ENCODE measurements around the gene TADA2B. TPM values are rescaled to one million over a fixed set of nuclear protein-coding genes. Genes with fewer than 3 reads are reported as not detected.

The TADA2B gene
- total and polyA plus RNA-seq, 4 donors, result 10.7 to 22.9 (median 17.6) TPM

GRCh38 chr4:7006411-7006810, 36.8 kb upstream of the TADA2B start:
- H3K27ac ChIP-seq (ENCODE audit: low read depth in 1 of 2, low read length in 1 of 2), result no peak overlapping the region
- WGBS, 2 donors, result 87 to 89% methylated on average over 3 of the region's 3 CpGs
- H3K9ac ChIP-seq (ENCODE audit: insufficient read depth in 1 of 2, low read length in 2 of 2), result no peak overlapping the region
- no peak for ATAC-seq (ENCODE audit: insufficient read depth, low FRiP score)
- TF ChIP-seq CTCF (IDR thresholded peaks at IDR 0.05; ENCODE audit: control extremely low read depth, extremely low read depth), result no peak
- H3K9me3 ChIP-seq (ENCODE audit: control insufficient read depth in 4 of 4, insufficient read depth in 3 of 4, low read length in 3 of 4), result no peaks in the 10 kb centered on the region
- H3K27me3 ChIP-seq (ENCODE audit: control insufficient read depth in 3 of 3, insufficient read depth in 3 of 3, low read length in 2 of 3), result no peaks in the 10 kb centered on the region
- H3K4me3 ChIP-seq, result no peak overlapping the region
- peaks cover 4 to 44% (median 29%) of the 10 kb centered on the region in 4 donors for H3K36me3 ChIP-seq (ENCODE audit: control insufficient read depth in 4 of 4, insufficient read depth in 4 of 4, low read length in 4 of 4)
- no peak for DNase-seq
- H3K4me1 ChIP-seq (ENCODE audit: control insufficient read depth in 5 of 5, insufficient read depth in 5 of 5, low read length in 5 of 5), result no peaks in the 10 kb centered on the region

- H3K36me3 ChIP-seq (ENCODE audit: control insufficient read depth in 4 of 4, insufficient read depth in 4 of 4, low read length in 4 of 4), result peaks cover 4 to 37% (median 22%) of the 10 kb centered on the region in 4 donors
- TF ChIP-seq CTCF (IDR thresholded peaks at IDR 0.05; ENCODE audit: control extremely low read depth, extremely low read depth), result no peak
- H3K4me3 ChIP-seq, result no peak overlapping the region
- DNase-seq, result no peak
- H3K9me3 ChIP-seq (ENCODE audit: control insufficient read depth in 4 of 4, insufficient read depth in 3 of 4, low read length in 3 of 4), result no peaks in the 10 kb centered on the region
- no peaks in the 10 kb centered on the region for H3K27me3 ChIP-seq (ENCODE audit: control insufficient read depth in 3 of 3, insufficient read depth in 3 of 3, low read length in 2 of 3)
- no peak overlapping the region for H3K27ac ChIP-seq (ENCODE audit: low read depth in 1 of 2, low read length in 1 of 2)
- 91 to 92% methylated on average over 12 of the region's 12 CpGs for WGBS, 2 donors
- no peak for ATAC-seq (ENCODE audit: insufficient read depth, low FRiP score)
- no peak overlapping the region for H3K9ac ChIP-seq (ENCODE audit: insufficient read depth in 1 of 2, low read length in 2 of 2)
- no peaks in the 10 kb centered on the region for H3K4me1 ChIP-seq (ENCODE audit: control insufficient read depth in 5 of 5, insufficient read depth in 5 of 5, low read length in 5 of 5)
These were observed 35.8 kb upstream of the TADA2B start for GRCh38 chr4:7007142-7007907.

DNA sequence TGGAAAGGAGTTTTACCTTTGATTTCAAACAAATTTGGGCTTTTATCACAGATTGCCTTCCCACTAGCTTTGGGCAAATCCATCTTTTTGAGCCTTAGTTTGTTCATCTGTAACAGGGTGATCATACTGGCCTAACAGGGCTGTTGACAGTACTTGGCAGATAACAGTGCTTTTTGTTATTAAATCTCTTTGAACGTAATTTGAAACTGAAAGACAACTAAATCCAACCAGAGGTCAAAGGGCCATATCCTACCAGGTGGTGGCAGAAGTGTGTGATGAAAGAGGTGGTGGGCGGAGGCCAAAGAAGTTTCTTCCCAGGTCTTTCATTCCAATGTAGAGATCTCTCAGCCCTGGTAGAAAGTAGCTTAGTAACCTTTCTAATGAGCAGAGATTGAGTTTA, 35.2 kb upstream of the TADA2B start:
- ATAC-seq (ENCODE audit: insufficient read depth, low FRiP score), result no peak
- no peak for TF ChIP-seq CTCF (IDR thresholded peaks at IDR 0.05; ENCODE audit: control extremely low read depth, extremely low read depth)
- Histone ChIP-seq H3K27me3 (ENCODE audit: control insufficient read depth in 3 of 3, insufficient read depth in 3 of 3, low read length in 2 of 3) (no peaks in the 10 kb centered on the region), H3K4me3 (no peak overlapping the region), H3K27ac (ENCODE audit: low read depth in 1 of 2, low read length in 1 of 2) (no peak overlapping the region), H3K9ac (ENCODE audit: insufficient read depth in 1 of 2, low read length in 2 of 2) (no peak overlapping the region), H3K36me3 (ENCODE audit: control insufficient read depth in 4 of 4, insufficient read depth in 4 of 4, low read length in 4 of 4) (peaks cover 4 to 36% (median 21%) of the 10 kb centered on the region in 4 donors), H3K9me3 (ENCODE audit: control insufficient read depth in 4 of 4, insufficient read depth in 3 of 4, low read length in 3 of 4) (no peaks in the 10 kb centered on the region), H3K4me1 (ENCODE audit: control insufficient read depth in 5 of 5, insufficient read depth in 5 of 5, low read length in 5 of 5) (no peaks in the 10 kb centered on the region)
- WGBS, 2 donors, result 59 to 63% methylated on average over 2 of the region's 2 CpGs
- no peak for DNase-seq
